ENCODE results near the gene CIC.

CIC gene

GRCh38 chr19:42293540-42293939 lies 24.5 kb downstream of the CIC start:
- no peak overlapping the region for H3K9ac ChIP-seq (ENCODE audit: low read length)
- no peaks in the 10 kb centered on the region for H3K4me1 ChIP-seq (ENCODE audit: control insufficient read depth, insufficient read depth, low read length)
- H3K36me3 ChIP-seq (ENCODE audit: control insufficient read depth, insufficient read depth, low read length, severe bottlenecking) = peaks cover 69% of the 10 kb centered on the region
- H3K9me3 ChIP-seq (ENCODE audit: control insufficient read depth, low read length) = no peaks in the 10 kb centered on the region
- H3K27me3 ChIP-seq (replicated peaks; ENCODE audit: control insufficient read depth, insufficient read depth, low read length) = no peaks in the 10 kb centered on the region
- H3K4me3 ChIP-seq (ENCODE audit: low read length) = no peak overlapping the region
- DNase-seq (ENCODE audit: low read depth) = no peak

GRCh38 chr19:42293948-42294347 lies 24.9 kb downstream of the CIC start:
- H3K9me3 ChIP-seq (ENCODE audit: control insufficient read depth, low read length) = no peaks in the 10 kb centered on the region
- no peak overlapping the region for H3K4me3 ChIP-seq (ENCODE audit: low read length)
- H3K36me3 ChIP-seq (ENCODE audit: control insufficient read depth, insufficient read depth, low read length, severe bottlenecking) = peaks cover 64% of the 10 kb centered on the region
- H3K27me3 ChIP-seq (replicated peaks; ENCODE audit: control insufficient read depth, insufficient read depth, low read length) = no peaks in the 10 kb centered on the region
- no peak overlapping the region for H3K9ac ChIP-seq (ENCODE audit: low read length)
- DNase-seq (ENCODE audit: low read depth) = no peak
- H3K4me1 ChIP-seq (ENCODE audit: control insufficient read depth, insufficient read depth, low read length) = no peaks in the 10 kb centered on the region

DNA sequence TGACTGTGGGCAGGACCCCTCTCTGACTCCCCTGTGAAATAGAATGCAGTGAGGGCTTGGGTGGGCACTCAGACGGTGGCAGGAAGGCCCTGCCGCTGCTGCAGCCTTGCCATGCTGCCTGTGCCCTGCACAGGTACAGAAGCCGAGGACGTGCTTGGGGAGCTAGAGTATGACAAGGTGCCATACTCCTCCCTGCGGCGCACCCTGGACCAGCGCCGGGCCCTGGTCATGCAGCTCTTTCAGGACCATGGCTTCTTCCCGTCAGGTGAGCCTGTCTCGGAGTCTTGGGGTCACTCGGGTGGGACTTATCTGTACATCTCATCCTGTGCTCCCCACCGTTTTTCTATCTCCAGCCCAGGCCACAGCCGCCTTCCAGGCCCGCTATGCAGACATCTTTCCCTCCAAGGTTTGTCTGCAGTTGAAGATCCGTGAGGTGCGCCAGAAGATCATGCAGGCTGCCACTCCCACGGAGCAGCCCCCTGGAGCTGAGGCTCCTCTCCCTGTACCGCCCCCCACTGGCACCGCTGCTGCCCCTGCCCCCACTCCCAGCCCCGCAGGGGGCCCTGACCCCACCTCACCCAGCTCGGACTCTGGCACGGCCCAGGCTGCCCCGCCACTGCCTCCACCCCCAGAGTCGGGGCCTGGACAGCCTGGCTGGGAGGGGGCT lies 25.6 kb downstream of the CIC start:
- no peaks in the 10 kb centered on the region for H3K4me1 ChIP-seq (ENCODE audit: control insufficient read depth, insufficient read depth, low read length)
- no peaks in the 10 kb centered on the region for H3K27me3 ChIP-seq (replicated peaks; ENCODE audit: control insufficient read depth, insufficient read depth, low read length)
- peaks cover 58% of the 10 kb centered on the region for H3K36me3 ChIP-seq (ENCODE audit: control insufficient read depth, insufficient read depth, low read length, severe bottlenecking)
- no peaks in the 10 kb centered on the region for H3K9me3 ChIP-seq (ENCODE audit: control insufficient read depth, low read length)
- no peak for DNase-seq (ENCODE audit: low read depth)
- no peak overlapping the region for H3K4me3 ChIP-seq (ENCODE audit: low read length)
- H3K9ac ChIP-seq (ENCODE audit: low read length) = no peak overlapping the region

DNA sequence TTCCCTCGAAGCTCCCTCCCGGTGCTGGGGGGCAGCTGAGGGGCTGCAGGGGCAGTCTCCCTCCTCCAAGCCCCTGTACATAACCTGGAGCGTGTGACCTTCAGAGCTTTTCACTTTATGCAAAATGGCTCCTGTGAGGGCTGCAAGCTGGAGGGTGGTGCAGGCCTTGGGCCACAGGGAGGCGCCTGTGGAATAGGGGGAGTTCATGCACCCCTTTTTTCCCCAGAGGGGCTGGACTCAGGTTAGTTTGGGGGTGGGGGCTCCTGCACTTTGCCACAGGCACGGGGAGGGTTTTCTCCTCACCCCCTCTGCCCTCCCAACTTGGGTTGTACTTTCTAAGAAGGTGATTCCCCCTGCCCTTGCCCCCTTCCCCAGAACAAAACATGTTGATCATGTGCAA lies 26.3 kb downstream of the CIC start:
- H3K9me3 ChIP-seq (ENCODE audit: control insufficient read depth, low read length) = no peaks in the 10 kb centered on the region
- DNase-seq (ENCODE audit: low read depth) = no peak
- H3K4me1 ChIP-seq (ENCODE audit: control insufficient read depth, insufficient read depth, low read length) = no peaks in the 10 kb centered on the region
- H3K4me3 ChIP-seq (ENCODE audit: low read length) = no peak overlapping the region
- no peaks in the 10 kb centered on the region for H3K27me3 ChIP-seq (replicated peaks; ENCODE audit: control insufficient read depth, insufficient read depth, low read length)
- H3K36me3 ChIP-seq (ENCODE audit: control insufficient read depth, insufficient read depth, low read length, severe bottlenecking) = peaks cover 51% of the 10 kb centered on the region
- no peak overlapping the region for H3K9ac ChIP-seq (ENCODE audit: low read length)

DNA sequence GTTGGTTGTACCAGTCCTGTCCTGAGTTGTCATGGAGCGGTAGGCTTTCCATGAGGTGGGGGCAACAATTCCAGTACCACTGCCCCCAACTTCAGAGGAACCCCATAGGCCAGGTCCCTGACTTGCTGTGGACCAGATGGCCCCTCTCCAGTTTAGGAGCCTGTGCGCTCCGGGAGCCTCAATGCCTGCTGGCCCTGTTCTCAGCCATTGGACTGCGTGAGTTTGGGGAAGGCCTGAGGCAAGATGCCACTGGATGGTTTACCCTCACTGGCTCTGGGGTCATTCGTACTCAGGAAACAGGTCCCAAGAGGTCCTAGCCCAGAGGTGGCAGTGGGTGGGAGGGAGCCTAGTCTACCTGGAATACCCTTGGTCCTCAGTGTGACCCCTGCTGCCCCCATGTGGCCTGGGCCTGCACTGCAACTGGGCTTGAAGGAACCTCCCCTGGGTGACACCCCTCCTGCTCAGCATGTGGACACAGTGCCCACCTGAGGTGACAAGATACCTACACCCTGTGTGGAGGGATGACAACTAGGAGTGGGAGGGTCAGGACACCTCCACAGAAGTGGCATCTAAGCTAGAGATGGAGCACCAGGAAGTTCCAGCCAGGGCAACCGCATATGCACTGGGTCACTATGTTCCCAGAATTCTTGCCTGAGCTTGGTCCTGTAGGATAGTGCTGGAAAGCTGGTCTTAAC lies 26.9 kb downstream of the CIC start:
- Histone ChIP-seq H3K4me3 (ENCODE audit: low read length) (no peak overlapping the region), H3K27me3 (replicated peaks; ENCODE audit: control insufficient read depth, insufficient read depth, low read length) (no peaks in the 10 kb centered on the region), H3K4me1 (ENCODE audit: control insufficient read depth, insufficient read depth, low read length) (no peaks in the 10 kb centered on the region), H3K9me3 (ENCODE audit: control insufficient read depth, low read length) (no peaks in the 10 kb centered on the region), H3K36me3 (ENCODE audit: control insufficient read depth, insufficient read depth, low read length, severe bottlenecking) (peaks cover 44% of the 10 kb centered on the region), H3K9ac (ENCODE audit: low read length) (no peak overlapping the region)
- peak; percentile 82 for DNase-seq (ENCODE audit: low read depth)

- Histone ChIP-seq H3K4me3 (ENCODE audit: low read length) (no peak overlapping the region), H3K4me1 (ENCODE audit: control insufficient read depth, insufficient read depth, low read length) (peaks cover 4% of the 10 kb centered on the region), H3K9me3 (ENCODE audit: control insufficient read depth, low read length) (no peaks in the 10 kb centered on the region), H3K9ac (ENCODE audit: low read length) (no peak overlapping the region), H3K27me3 (replicated peaks; ENCODE audit: control insufficient read depth, insufficient read depth, low read length) (no peaks in the 10 kb centered on the region), H3K36me3 (ENCODE audit: control insufficient read depth, insufficient read depth, low read length, severe bottlenecking) (peaks cover 34% of the 10 kb centered on the region)
- no peak for DNase-seq (ENCODE audit: low read depth)
These were observed 28.0 kb downstream of the CIC start for GRCh38 chr19:42297039-42297438.

DNA sequence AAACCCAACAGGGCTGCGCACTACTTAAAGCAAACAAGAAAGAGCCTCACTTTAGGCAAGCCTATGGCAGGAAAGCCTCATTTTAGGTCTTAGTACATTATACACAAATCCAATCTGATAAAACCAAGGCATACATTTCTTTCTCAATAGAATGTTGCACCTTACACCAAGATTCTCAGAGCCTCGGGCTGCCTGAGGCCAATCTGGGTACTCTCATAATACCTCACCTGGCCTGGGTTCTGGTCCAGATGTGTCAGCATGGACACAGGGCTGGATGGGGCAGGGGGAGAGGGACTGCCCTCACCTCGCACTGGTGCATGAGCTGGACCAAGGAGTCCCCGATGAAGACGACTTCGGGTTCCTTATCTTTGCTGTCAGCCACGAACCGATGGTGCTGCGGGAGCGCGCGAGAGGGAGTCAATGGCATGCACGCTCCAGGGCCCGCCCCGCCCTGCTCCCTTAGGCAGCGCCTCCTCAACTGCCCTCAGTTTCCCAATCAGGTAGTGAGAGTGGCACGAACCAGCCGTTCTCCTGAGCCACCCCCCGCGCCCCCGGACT lies 32.7 kb downstream of the CIC start, which contains the start of gene PRR19:
Gene PRR19, plus strand, starts transcription at position 487 of the 558 bp plus-strand sequence. CDS start 7,453 bp downstream, outside the sequence.
- H3K9ac ChIP-seq (ENCODE audit: low read length) = peak within 1 kb of the TSS; percentile 74
- peaks cover 6% of the 10 kb centered on the region for H3K4me1 ChIP-seq (ENCODE audit: control insufficient read depth, insufficient read depth, low read length)
- H3K27me3 ChIP-seq (replicated peaks; ENCODE audit: control insufficient read depth, insufficient read depth, low read length) = no peaks in the 10 kb centered on the region
- peak within 1 kb of the TSS; percentile 79 for H3K4me3 ChIP-seq (ENCODE audit: low read length)
- H3K9me3 ChIP-seq (ENCODE audit: control insufficient read depth, low read length) = no peaks in the 10 kb centered on the region
- DNase-seq (ENCODE audit: low read depth) = no peak
- no peaks in the 10 kb centered on the region for H3K36me3 ChIP-seq (ENCODE audit: control insufficient read depth, insufficient read depth, low read length, severe bottlenecking)

GRCh38 chr19:42303101-42303464 lies 34.0 kb downstream of the CIC start:
- Histone ChIP-seq H3K4me3 (ENCODE audit: low read length) (peak overlapping the region; percentile 79), H3K9ac (ENCODE audit: low read length) (no peak overlapping the region), H3K9me3 (ENCODE audit: control insufficient read depth, low read length) (no peaks in the 10 kb centered on the region), H3K4me1 (ENCODE audit: control insufficient read depth, insufficient read depth, low read length) (peaks cover 6% of the 10 kb centered on the region), H3K27me3 (replicated peaks; ENCODE audit: control insufficient read depth, insufficient read depth, low read length) (no peaks in the 10 kb centered on the region), H3K36me3 (ENCODE audit: control insufficient read depth, insufficient read depth, low read length, severe bottlenecking) (no peaks in the 10 kb centered on the region)
- no peak for DNase-seq (ENCODE audit: low read depth)

GRCh38 chr19:42303876-42304275 lies 34.8 kb downstream of the CIC start:
- Histone ChIP-seq H3K9ac (ENCODE audit: low read length) (no peak overlapping the region), H3K9me3 (ENCODE audit: control insufficient read depth, low read length) (no peaks in the 10 kb centered on the region), H3K36me3 (ENCODE audit: control insufficient read depth, insufficient read depth, low read length, severe bottlenecking) (no peaks in the 10 kb centered on the region), H3K27me3 (replicated peaks; ENCODE audit: control insufficient read depth, insufficient read depth, low read length) (no peaks in the 10 kb centered on the region), H3K4me1 (ENCODE audit: control insufficient read depth, insufficient read depth, low read length) (peaks cover 6% of the 10 kb centered on the region), H3K4me3 (ENCODE audit: low read length) (no peak overlapping the region)
- no peak for DNase-seq (ENCODE audit: low read depth)

DNA sequence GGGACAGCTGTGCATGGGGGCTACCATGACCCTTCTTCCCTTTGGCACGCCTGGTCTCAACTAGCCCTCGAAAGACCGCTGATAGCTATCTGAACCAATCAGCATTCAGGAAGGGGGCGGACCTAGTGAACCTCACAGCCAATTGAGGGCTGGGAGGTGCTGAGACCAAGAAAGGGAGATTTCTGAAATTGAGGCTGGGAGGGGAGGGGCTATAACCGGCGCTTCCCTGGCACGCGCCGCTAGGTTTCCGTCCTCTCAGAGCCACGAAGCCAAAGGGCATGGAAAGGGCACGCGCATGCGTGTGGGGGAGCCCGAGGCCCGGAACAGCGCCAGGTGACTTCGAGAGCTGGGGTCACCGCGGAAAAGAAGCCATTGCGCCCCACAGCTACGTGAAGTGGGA lies 37.6 kb downstream of the CIC start:
- no peak for DNase-seq (ENCODE audit: low read depth)
- no peaks in the 10 kb centered on the region for H3K36me3 ChIP-seq (ENCODE audit: control insufficient read depth, insufficient read depth, low read length, severe bottlenecking)
- no peaks in the 10 kb centered on the region for H3K9me3 ChIP-seq (ENCODE audit: control insufficient read depth, low read length)
- no peaks in the 10 kb centered on the region for H3K27me3 ChIP-seq (replicated peaks; ENCODE audit: control insufficient read depth, insufficient read depth, low read length)
- no peak overlapping the region for H3K9ac ChIP-seq (ENCODE audit: low read length)
- no peak overlapping the region for H3K4me3 ChIP-seq (ENCODE audit: low read length)
- peaks cover 6% of the 10 kb centered on the region for H3K4me1 ChIP-seq (ENCODE audit: control insufficient read depth, insufficient read depth, low read length)

DNA sequence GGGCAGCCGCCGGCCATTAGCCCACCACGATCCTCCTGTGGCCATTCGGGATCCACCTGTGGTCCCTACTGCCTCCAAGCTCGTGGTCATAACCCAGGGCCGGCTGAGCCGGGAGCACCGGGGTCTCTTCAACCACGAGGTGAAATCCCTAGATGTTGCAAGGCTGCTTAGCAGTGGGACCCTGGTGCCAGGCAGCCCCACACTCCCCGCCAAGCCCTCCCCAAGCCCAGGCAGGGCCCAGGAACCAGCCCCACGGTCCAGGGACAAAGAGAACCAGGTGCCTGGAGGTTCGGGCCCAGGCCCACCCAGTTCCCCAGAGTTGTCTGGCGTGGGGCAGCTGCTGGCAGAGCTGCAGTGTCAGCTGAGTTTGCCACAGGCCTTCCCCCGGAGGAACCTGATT lies 40.6 kb downstream of the CIC start:
- Histone ChIP-seq H3K4me1 (ENCODE audit: control insufficient read depth, insufficient read depth, low read length) (peaks cover 3% of the 10 kb centered on the region), H3K27me3 (replicated peaks; ENCODE audit: control insufficient read depth, insufficient read depth, low read length) (peaks cover 23% of the 10 kb centered on the region), H3K9me3 (ENCODE audit: control insufficient read depth, low read length) (no peaks in the 10 kb centered on the region), H3K9ac (ENCODE audit: low read length) (no peak overlapping the region), H3K36me3 (ENCODE audit: control insufficient read depth, insufficient read depth, low read length, severe bottlenecking) (no peaks in the 10 kb centered on the region), H3K4me3 (ENCODE audit: low read length) (no peak overlapping the region)
- no peak for DNase-seq (ENCODE audit: low read depth)
